HG03558 (cell line): ENCODE results near the gene SAXO1.

ENCODE experiments used
- ATAC-seq: cut with Tn5 transposase; IDR thresholded peaks from one replicate; pipeline ENCODE4 v1.9.1; 2021; ENCODE audit warnings: moderate number of reproducible peaks; ENCODE audit not compliant: unreplicated experiment; ENCODE audit errors: extremely low read depth

The SAXO1 gene

GRCh38 chr9:18921366-18922075 is 111.5 kb downstream of the SAXO1 start:
- ATAC-seq = no peak

GRCh38 chr9:18920141-18921084 is 112.6 kb downstream of the SAXO1 start:
- ATAC-seq = no peak

- ATAC-seq = no peak
These were observed 121.2 kb downstream of the SAXO1 start for GRCh38 chr9:18911714-18912342.

GRCh38 chr9:18910916-18911315 is 122.1 kb downstream of the SAXO1 start:
- ATAC-seq = no peak

- no peak for ATAC-seq
These were observed 122.6 kb downstream of the SAXO1 start for GRCh38 chr9:18910435-18910834.

GRCh38 chr9:18909140-18910018 is 123.6 kb downstream of the SAXO1 start:
- no peak for ATAC-seq

- no peak for ATAC-seq
These were observed 124.9 kb downstream of the SAXO1 start for GRCh38 chr9:18907927-18908625.

- no peak for ATAC-seq
These were observed 126.2 kb downstream of the SAXO1 start for GRCh38 chr9:18906656-18907395.

- no peak for ATAC-seq
These were observed 127.0 kb downstream of the SAXO1 start for GRCh38 chr9:18905883-18906629.

GRCh38 chr9:18905028-18905882 is 127.8 kb downstream of the SAXO1 start:
- no peak for ATAC-seq

GRCh38 chr9:18903450-18903849 is 129.6 kb downstream of the SAXO1 start:
- ATAC-seq = no peak

- no peak for ATAC-seq
These were observed 136.4 kb downstream of the SAXO1 start for GRCh38 chr9:18896531-18897179.

GRCh38 chr9:18896004-18896403 is 137.0 kb downstream of the SAXO1 start:
- ATAC-seq = no peak

GRCh38 chr9:18893491-18893890 is 139.5 kb downstream of the SAXO1 start:
- no peak for ATAC-seq

GRCh38 chr9:18893046-18893445 is 140.0 kb downstream of the SAXO1 start:
- ATAC-seq = no peak

GRCh38 chr9:18891946-18892670 is 140.9 kb downstream of the SAXO1 start:
- no peak for ATAC-seq
